Endothelial cell of umbilical vein (primary cell): Measurements from ENCODE around the gene KCTD16. TPM values are rescaled to one million over a fixed set of nuclear protein-coding genes. Genes with fewer than 3 reads are reported as not detected.

Source experiments
- BruUV-seq: library from RNA; stranded (reverse); fragments of 400-500 nt; replicated peaks from 2 replicates; lab custom pipeline; 2021; lab: Mats Ljungman, UMichigan
- CTCF ChIA-PET: fragments of 300-600, 350-600 bp; sonication (Branson Sonifier 250); formaldehyde crosslinking; loops from one replicate; lab custom pipeline; 2021; ENCODE audit warnings: antibody characterized with exemption, inconsistent platforms; lab: Charles Lee
- POLR2A ChIA-PET: fragments of 300-600, 350-600 bp; sonication (Branson Sonifier 250); formaldehyde crosslinking; loops from one replicate; lab custom pipeline; 2021; ENCODE audit warnings: antibody characterized with exemption, inconsistent platforms; lab: Charles Lee
- DNase-seq: peaks from one replicate; pipeline ENCODE4 v3.0.0-alpha.2; 2011; ENCODE audit warnings: low read depth, low spot score
- FAIRE-seq: peaks from 2 replicates; lab custom pipeline; 2011; peaks lifted over from hg19 to GRCh38; lab: Jason Lieb, UNC
- H2AFZ ChIP-seq: 2 replicates; pipeline ENCODE4 v1.6.0; 2012; ENCODE audit warnings: low read depth, low read length, control low read depth, inconsistent platforms
- H3K27ac ChIP-seq: 2 replicates; pipeline ENCODE4 v1.5.1; 2011; ENCODE audit warnings: low read depth, mild to moderate bottlenecking, control low read depth, low read length, moderate library complexity; ENCODE audit not compliant: insufficient read depth
- H3K27me3 ChIP-seq, 2 experiments: 2 replicates each; pipeline versions ENCODE4 v1.6.0 to v1.6.1; 2011; ENCODE audit warnings: low read length in 2 of 2, mixed read lengths in 1 of 2; ENCODE audit not compliant: control insufficient read depth in 2 of 2, insufficient read depth in 2 of 2
- H3K36me3 ChIP-seq, 2 experiments: 2 replicates in 1 of 2; 3 replicates in 1 of 2; pipeline ENCODE4 v1.5.1; 2011; ENCODE audit warnings: low read length in 2 of 2, mild to moderate bottlenecking in 1 of 2, moderate library complexity in 1 of 2; ENCODE audit not compliant: control insufficient read depth in 2 of 2, insufficient read depth in 2 of 2; ENCODE audit errors: extremely low read depth in 1 of 2
- H3K4me1 ChIP-seq: 3 replicates; pipeline ENCODE4 v1.5.1; 2011; ENCODE audit warnings: mild to moderate bottlenecking, low read length; ENCODE audit not compliant: control insufficient read depth, insufficient read depth; ENCODE audit errors: extremely low read depth
- H3K4me2 ChIP-seq: 2 replicates; pipeline ENCODE4 v1.6.1; 2011; ENCODE audit warnings: low read length, control low read depth, mixed read lengths; ENCODE audit not compliant: insufficient read depth
- H3K4me3 ChIP-seq, 3 experiments: fragments of 200-600 bp in 1 of 3; sonication (generic), shearing (Covaris generic) in 1 of 3; replicated peaks in 1 of 3; 2 replicates each; pipeline ENCODE4 v1.5.1; 2011 to 2016; ENCODE audit warnings: control low read depth in 3 of 3, low read length in 3 of 3, mild to moderate bottlenecking in 2 of 3, inconsistent platforms in 1 of 3, low read depth in 1 of 3, moderate library complexity in 1 of 3; ENCODE audit not compliant: insufficient read depth in 1 of 3
- H3K79me2 ChIP-seq: 2 replicates; pipeline ENCODE4 v1.6.0; 2012; ENCODE audit warnings: low read length, inconsistent platforms; ENCODE audit not compliant: control insufficient read depth, insufficient read depth
- H3K9ac ChIP-seq: replicated peaks from 2 replicates; pipeline ENCODE3; 2011; ENCODE audit warnings: low read length, control low read depth; ENCODE audit not compliant: insufficient read depth; ENCODE audit errors: extremely low read depth
- H3K9me1 ChIP-seq: replicated peaks from 3 replicates; pipeline ENCODE4 v1.6.0; 2011; ENCODE audit warnings: mild to moderate bottlenecking, low read length; ENCODE audit not compliant: control insufficient read depth, insufficient read depth; ENCODE audit errors: extremely low read depth
- H3K9me3 ChIP-seq: replicated peaks from 2 replicates; pipeline ENCODE4 v1.5.1; 2012; ENCODE audit warnings: low read length, inconsistent platforms; ENCODE audit not compliant: control insufficient read depth, insufficient read depth
- H4K20me1 ChIP-seq: replicated peaks from 2 replicates; pipeline ENCODE3; 2011; ENCODE audit warnings: mild to moderate bottlenecking, low read length; ENCODE audit not compliant: control insufficient read depth, insufficient read depth; ENCODE audit errors: extremely low read depth
- CTCF ChIP-seq, 2 donors: IDR thresholded peaks; 1 replicate in 1 of 2; 2 replicates in 1 of 2; pipeline ENCODE4 v1.5.1; 2011; ENCODE audit warnings: low read length in 2 of 2, mild to moderate bottlenecking in 2 of 2, moderate library complexity in 2 of 2, control low read depth in 1 of 2, inconsistent platforms in 1 of 2, low read depth in 1 of 2; ENCODE audit not compliant: insufficient read depth in 1 of 2; ENCODE audit errors: extremely low read depth in 1 of 2
- EZH2 ChIP-seq: IDR thresholded peaks from 2 replicates; pipeline ENCODE4 v1.6.1; 2012; ENCODE audit warnings: borderline replicate concordance, low read depth, mild to moderate bottlenecking, moderate library complexity, low read length, inconsistent platforms; ENCODE audit not compliant: severe bottlenecking
- FOS ChIP-seq: IDR thresholded peaks from 2 replicates; pipeline ENCODE4 v1.6.1; 2011; ENCODE audit warnings: mild to moderate bottlenecking, low read length, moderate library complexity, borderline replicate concordance; ENCODE audit not compliant: insufficient read depth
- GATA2 ChIP-seq: IDR thresholded peaks from 2 replicates; pipeline ENCODE4 v1.7.0; 2011; ENCODE audit warnings: low read depth, mild to moderate bottlenecking, moderate library complexity, mixed read lengths, low read length; ENCODE audit not compliant: insufficient read length, insufficient read depth
- JUN ChIP-seq: IDR thresholded peaks from 2 replicates; pipeline ENCODE4 v1.6.1; 2011; ENCODE audit warnings: borderline replicate concordance, low read depth; ENCODE audit not compliant: insufficient read length, insufficient read depth
- MAX ChIP-seq: IDR thresholded peaks from 2 replicates; pipeline ENCODE4 v1.6.1; 2011; ENCODE audit not compliant: insufficient read depth, insufficient read length
- MYC ChIP-seq: IDR thresholded peaks from one replicate; pipeline ENCODE4 v1.6.1; 2011; ENCODE audit warnings: mild to moderate bottlenecking, low read depth, low read length
- POLR2A ChIP-seq: IDR thresholded peaks from 2 replicates; pipeline ENCODE4 v1.6.1; 2012; ENCODE audit warnings: low read depth, mild to moderate bottlenecking, control low read depth, low read length
- POLR2AphosphoS5 ChIP-seq: IDR thresholded peaks from 2 replicates; pipeline ENCODE4 v1.6.1; 2012; ENCODE audit warnings: low read depth, mild to moderate bottlenecking, control low read depth, low read length, moderate library complexity; ENCODE audit not compliant: insufficient read depth
- dilution Hi-C: fragments of 300-500 bp; cut with MboI; formaldehyde crosslinking; loops from one replicate; pipeline ENCODE4 v1.15.0; 2019; ENCODE audit warnings: low sequenced_read_pairs; ENCODE audit not compliant: extremely low pct_ligation_motif_present
- intact Hi-C: fragments of 100-400 bp; cut with micrococcal nuclease; formaldehyde crosslinking; loops from one replicate; pipeline ENCODE4 v1.10.0; 2022
- polyA plus RNA-seq, 4 experiments: library from polyadenylated mRNA; depleted of rRNA in 3 of 4; stranded (reverse) in 3 of 4; unstranded in 1 of 4; fragments of >200 nt; gene quantifications; 2 replicates each; pipeline versions ENCODE4 v1.2.1 to v1.2.3, GENCODE V29; 2011 to 2012; ENCODE audit warnings: missing spikeins in 1 of 4
- total RNA-seq: library from RNA; stranded (reverse); gene quantifications from 2 replicates; pipeline ENCODE4 v1.2.3, GENCODE V29; 2021

The KCTD16 gene
- total and polyA plus RNA-seq, 2 donors (not counting 3 experiments of a cell fraction or from before 2014, with no cell fraction given): 0.21 to 0.49 TPM

GRCh38 chr5:144472221-144472620, 301.5 kb downstream of the KCTD16 start:
- no peak for DNase-seq
- ChIA-PET POLR2A (no interaction called here), CTCF (interaction anchor here (0.8 to 2.8 kb wide), 2 partner anchors 9 to 766 kb away, joined by 3 to 6 read pairs; no protein-coding TSS in a partner anchor)
- Histone ChIP-seq H3K9me1 (no peaks in the 10 kb centered on the region), H3K4me2 (no peak overlapping the region), H3K36me3 (no peaks in the 10 kb centered on the region), H4K20me1 (no peaks in the 10 kb centered on the region), H3K27ac (no peak overlapping the region), H3K4me1 (no peaks in the 10 kb centered on the region), H3K79me2 (no peaks in the 10 kb centered on the region), H2AFZ (no peak overlapping the region), H3K4me3 (no peak overlapping the region), H3K27me3 (no peaks in the 10 kb centered on the region), H3K9ac (no peak overlapping the region), H3K9me3 (no peaks in the 10 kb centered on the region)
- intact Hi-C loops (no loop called here), dilution Hi-C loops (no loop called here)
- no TSS peak for BruUV-seq
- TF ChIP-seq JUN (no peak), FOS (no peak), MYC (no peak), GATA2 (no peak), POLR2AphosphoS5 (no peak), EZH2 (no peak), MAX (no peak), CTCF (IDR thresholded peaks at IDR 0.05; ENCODE audit: extremely low read depth in 1 of 2, insufficient read depth in 1 of 2, low read depth in 1 of 2, low read length in 2 of 2) (no peak), POLR2A (no peak)
- FAIRE-seq: no peak
